ENCODE measurements around the gene MAPRE2. TPM values are rescaled to one million over a fixed set of nuclear protein-coding genes. Genes with fewer than 3 reads are reported as not detected.

Gene MAPRE2
- total RNA-seq, 2 experiments from 2014 or later, result 62.5 to 66.2 TPM

Other genes starting within 250 kb of the MAPRE2 start
- 10 to 100 TPM; 22.6 to 23.2 TPM for gene ZNF397, start 199.6 kb downstream of the MAPRE2 start, total RNA-seq
- 10 to 100 TPM; 12.0 to 14.3 TPM for gene ZSCAN30, start 248.8 kb downstream of the MAPRE2 start, total RNA-seq